ENCODE results near the gene ANKMY1. TPM values are rescaled to one million over a fixed set of nuclear protein-coding genes. Genes with fewer than 3 reads are reported as not detected.

The ANKMY1 gene
- polyA plus RNA-seq, 3 donors = 2.1 to 22.9 (median 2.9) TPM

GRCh38 chr2:240579771-240580614 is 22.2 kb upstream of the ANKMY1 start:
- peaks cover 45 to 53% of the 10 kb centered on the region in 2 donors for H3K4me1 ChIP-seq (ENCODE audit: control insufficient read depth in 1 of 2, insufficient read depth in 2 of 2, low read length in 2 of 2)
- intact Hi-C loops (cut with micrococcal nuclease) = loop anchor here (2.0 to 10.0 kb wide), 3 partner anchors 45 to 555 kb away; partner anchors contain the start of genes GPR35 (in 1 of the 2) and NDUFA10 (in 1 of the 2)
- H3K27ac Mint-ChIP-seq = peak overlapping the region; percentile 94 to 98 (median 97)
- peaks cover 0 to 4% (median 2%) of the 10 kb centered on the region in 3 donors for H3K27me3 Mint-ChIP-seq (ENCODE audit: low read depth in 3 of 3)
- H3K9me3 ChIP-seq (replicated peaks in 1 of 2; ENCODE audit: control insufficient read depth in 1 of 2, insufficient read depth in 1 of 2, low read length in 2 of 2) = no peaks in the 10 kb centered on the region
- WGBS (ENCODE audit: insufficient coverage) = 12% methylated on average over 22 of the region's 27 CpGs
- H3K4me2 ChIP-seq (replicated peaks; ENCODE audit: extremely low read depth, low read length, poor library complexity, severe bottlenecking) = peak overlapping the region; percentile 64
- peak; percentile 50 for TF ChIP-seq CTCF (IDR thresholded peaks at IDR 0.05)
- H3K27ac ChIP-seq (ENCODE audit: low read depth in 1 of 2, low read length in 2 of 2) = peak overlapping the region; percentile 88 to 96
- peak; percentile 92 to 96 (median 95) for DNase-seq
- peaks cover 37 to 46% of the 10 kb centered on the region in 2 donors for H3K36me3 ChIP-seq (replicated peaks in 1 of 2; ENCODE audit: control insufficient read depth in 1 of 2, insufficient read depth in 2 of 2, low read length in 2 of 2)
- peaks cover 74% of the 10 kb centered on the region for H3K79me2 ChIP-seq (ENCODE audit: insufficient read depth, low read length)
- H3K27me3 ChIP-seq (ENCODE audit: control insufficient read depth in 2 of 2, insufficient read depth in 2 of 2, low read length in 2 of 2) = no peaks in the 10 kb centered on the region
- peaks cover 59% of the 10 kb centered on the region for H3K4me1 Mint-ChIP-seq
- peak overlapping the region; percentile 31 to 54 for H3K4me3 Mint-ChIP-seq
- peaks cover 63% of the 10 kb centered on the region for H4K20me1 ChIP-seq (ENCODE audit: insufficient read depth, low read length)
- H3K9ac ChIP-seq (ENCODE audit: insufficient read depth, low read length, poor library complexity, severe bottlenecking) = peak overlapping the region; percentile 71
- H3K9me3 Mint-ChIP-seq = peaks cover 0 to 3% (median 0%) of the 10 kb centered on the region in 7 donors
- peak overlapping the region in 1 of 3 experiments; percentile 34 for H3K4me3 ChIP-seq (replicated peaks in 1 of 3; ENCODE audit: low read depth in 2 of 3, low read length in 3 of 3)
- no peak overlapping the region for H2AFZ ChIP-seq (ENCODE audit: insufficient read depth, low read depth, low read length, poor library complexity, severe bottlenecking)
- H3K36me3 Mint-ChIP-seq = peaks cover 52 to 54% of the 10 kb centered on the region in 2 donors

GRCh38 chr2:240579071-240579762 is 21.4 kb upstream of the ANKMY1 start:
- intact Hi-C loops (cut with micrococcal nuclease) = no loop called here
- H3K36me3 ChIP-seq (replicated peaks in 1 of 2; ENCODE audit: control insufficient read depth in 1 of 2, insufficient read depth in 2 of 2, low read length in 2 of 2) = peaks cover 44 to 54% of the 10 kb centered on the region in 2 donors
- peaks cover 0 to 2% (median 0%) of the 10 kb centered on the region in 7 donors for H3K9me3 Mint-ChIP-seq
- peak; percentile 42 to 62 (median 45) for DNase-seq
- no peak overlapping the region for H2AFZ ChIP-seq (ENCODE audit: insufficient read depth, low read depth, low read length, poor library complexity, severe bottlenecking)
- H3K79me2 ChIP-seq (ENCODE audit: insufficient read depth, low read length) = peaks cover 66% of the 10 kb centered on the region
- no peaks in the 10 kb centered on the region for H3K27me3 ChIP-seq (ENCODE audit: control insufficient read depth in 2 of 2, insufficient read depth in 2 of 2, low read length in 2 of 2)
- peaks cover 69% of the 10 kb centered on the region for H4K20me1 ChIP-seq (ENCODE audit: insufficient read depth, low read length)
- H3K27me3 Mint-ChIP-seq (ENCODE audit: low read depth in 3 of 3) = peaks cover 0 to 2% (median 2%) of the 10 kb centered on the region in 3 donors
- peak overlapping the region; percentile 88 to 96 for H3K27ac ChIP-seq (ENCODE audit: low read depth in 1 of 2, low read length in 2 of 2)
- no peaks in the 10 kb centered on the region for H3K9me3 ChIP-seq (replicated peaks in 1 of 2; ENCODE audit: control insufficient read depth in 1 of 2, insufficient read depth in 1 of 2, low read length in 2 of 2)
- 83% methylated on average over 11 of the region's 12 CpGs for WGBS (ENCODE audit: insufficient coverage)
- peaks cover 37 to 46% of the 10 kb centered on the region in 2 donors for H3K4me1 ChIP-seq (ENCODE audit: control insufficient read depth in 1 of 2, insufficient read depth in 2 of 2, low read length in 2 of 2)
- peak overlapping the region in 1 of 3 experiments; percentile 34 for H3K4me3 ChIP-seq (replicated peaks in 1 of 3; ENCODE audit: low read depth in 2 of 3, low read length in 3 of 3)
- H3K4me1 Mint-ChIP-seq = peaks cover 51% of the 10 kb centered on the region
- H3K4me3 Mint-ChIP-seq = peak overlapping the region; percentile 31 to 54
- no peak for TF ChIP-seq CTCF (IDR thresholded peaks at IDR 0.05)
- H3K36me3 Mint-ChIP-seq = peaks cover 57 to 59% of the 10 kb centered on the region in 2 donors
- H3K27ac Mint-ChIP-seq = peak overlapping the region; percentile 94 to 98 (median 97)
- H3K4me2 ChIP-seq (replicated peaks; ENCODE audit: extremely low read depth, low read length, poor library complexity, severe bottlenecking) = peak overlapping the region; percentile 64
- peak overlapping the region; percentile 71 for H3K9ac ChIP-seq (ENCODE audit: insufficient read depth, low read length, poor library complexity, severe bottlenecking)

All from CD14-positive monocyte (primary cell).